ENCODE measurements around the gene PRADC1. TPM values are rescaled to one million over a fixed set of nuclear protein-coding genes. Genes with fewer than 3 reads are reported as not detected.

PRADC1 gene
- total RNA-seq, 1 donor from 2014 or later, result 10.2 TPM

DNA sequence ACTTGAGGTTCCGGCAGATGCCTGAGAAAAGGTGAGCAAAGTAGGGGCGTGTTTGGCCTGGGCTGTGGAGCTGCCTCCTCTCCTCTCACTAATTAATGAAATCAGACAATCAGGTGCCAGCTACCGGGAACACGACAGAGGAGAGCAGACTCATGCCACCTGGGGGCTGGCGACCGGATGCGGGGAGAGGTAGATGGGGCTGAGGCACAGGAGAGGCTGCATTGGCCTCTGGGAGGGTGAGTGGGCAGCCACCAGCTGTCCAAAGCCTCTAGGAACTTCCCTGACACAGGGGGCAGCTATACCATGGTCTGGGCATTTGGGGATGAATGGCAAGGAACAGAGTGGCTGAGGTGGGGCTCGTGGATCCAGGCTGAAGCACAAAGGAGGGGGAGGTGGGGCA is 26.2 kb upstream of the PRADC1 start:
- intact Hi-C loops (cut with micrococcal nuclease), result no loop called here

GRCh38 chr2:73258913-73259215 is 25.8 kb upstream of the PRADC1 start:
- intact Hi-C loops (cut with micrococcal nuclease), result no loop called here

- intact Hi-C loops (cut with micrococcal nuclease), result no loop called here
Observed at GRCh38 chr2:73258186-73258912, 25.3 kb upstream of the PRADC1 start.

DNA sequence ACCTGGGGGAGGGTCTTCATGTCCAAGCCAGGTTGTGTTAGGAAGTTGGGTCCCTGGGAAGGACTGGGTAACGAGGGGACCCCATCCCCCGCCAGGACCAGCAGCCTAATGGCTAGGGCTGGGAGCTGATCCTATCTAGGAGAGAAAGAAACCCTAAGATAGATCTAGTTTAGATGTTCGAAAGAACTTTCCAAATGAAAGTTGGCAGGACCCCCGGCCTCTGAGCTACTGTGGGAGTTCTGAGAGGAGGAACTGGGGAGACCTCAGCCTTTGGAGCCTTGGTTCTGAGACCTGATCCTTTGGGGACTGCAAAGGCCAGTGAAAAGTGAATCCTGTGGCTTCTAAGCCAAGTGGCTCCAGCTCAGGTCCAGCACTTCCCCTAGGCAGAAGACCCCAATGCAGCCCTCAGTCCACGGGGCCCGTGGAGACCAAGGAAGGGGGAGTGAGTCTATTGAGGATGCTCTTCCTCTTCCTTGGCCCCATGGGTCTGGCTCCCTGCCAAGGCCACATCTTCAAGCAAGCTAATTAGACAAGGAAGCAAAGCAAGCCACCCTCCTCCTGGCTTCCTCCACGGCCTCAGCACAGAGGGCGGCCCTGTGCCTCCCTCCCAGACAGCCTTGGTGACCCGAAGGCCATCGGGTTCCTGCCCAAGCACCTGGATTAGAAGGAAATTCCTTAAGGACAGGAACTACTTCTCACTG is 24.5 kb upstream of the PRADC1 start:
- intact Hi-C loops (cut with micrococcal nuclease), result no loop called here

- intact Hi-C loops (cut with micrococcal nuclease), result no loop called here
Observed at GRCh38 chr2:73257021-73257420, 24.0 kb upstream of the PRADC1 start.

- intact Hi-C loops (cut with micrococcal nuclease), result no loop called here
Observed at GRCh38 chr2:73256618-73256922, 23.5 kb upstream of the PRADC1 start.

DNA sequence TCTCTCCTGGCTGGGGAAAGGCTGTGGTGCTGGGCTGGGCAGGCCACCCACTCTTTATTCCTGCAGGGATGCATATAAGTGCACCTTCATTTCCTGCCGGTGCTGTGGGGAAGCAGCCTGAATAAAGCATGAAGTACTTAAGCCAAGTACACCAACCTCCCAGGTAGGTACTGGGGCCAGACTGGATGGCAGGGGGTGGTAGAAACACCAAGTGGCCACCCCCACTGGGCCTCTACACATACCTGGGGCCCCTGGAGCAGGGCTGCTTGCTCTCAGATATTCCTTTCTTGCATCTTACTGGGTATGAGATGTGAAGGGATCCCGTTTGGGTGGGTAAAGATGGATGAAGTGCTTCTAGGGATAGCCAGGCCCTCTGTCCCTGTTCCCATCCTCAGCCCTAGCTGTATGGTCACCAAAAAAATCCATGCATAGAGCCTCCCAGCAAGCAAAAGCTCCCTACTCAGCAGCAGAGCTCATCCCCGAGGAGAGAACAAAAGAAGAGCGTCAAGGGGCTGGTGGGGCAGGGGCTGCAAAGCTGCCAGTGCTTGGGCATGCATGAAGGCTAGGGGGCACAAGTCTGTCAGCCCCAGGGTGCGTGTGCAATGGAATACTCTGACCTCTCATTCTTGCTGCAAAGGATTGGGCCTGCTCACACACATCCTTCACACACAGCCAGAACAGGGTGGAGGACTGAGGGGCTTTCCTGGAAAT is 23.0 kb upstream of the PRADC1 start:
- intact Hi-C loops (cut with micrococcal nuclease), result no loop called here

GRCh38 chr2:73255007-73255644 is 22.1 kb upstream of the PRADC1 start:
- intact Hi-C loops (cut with micrococcal nuclease), result no loop called here

DNA sequence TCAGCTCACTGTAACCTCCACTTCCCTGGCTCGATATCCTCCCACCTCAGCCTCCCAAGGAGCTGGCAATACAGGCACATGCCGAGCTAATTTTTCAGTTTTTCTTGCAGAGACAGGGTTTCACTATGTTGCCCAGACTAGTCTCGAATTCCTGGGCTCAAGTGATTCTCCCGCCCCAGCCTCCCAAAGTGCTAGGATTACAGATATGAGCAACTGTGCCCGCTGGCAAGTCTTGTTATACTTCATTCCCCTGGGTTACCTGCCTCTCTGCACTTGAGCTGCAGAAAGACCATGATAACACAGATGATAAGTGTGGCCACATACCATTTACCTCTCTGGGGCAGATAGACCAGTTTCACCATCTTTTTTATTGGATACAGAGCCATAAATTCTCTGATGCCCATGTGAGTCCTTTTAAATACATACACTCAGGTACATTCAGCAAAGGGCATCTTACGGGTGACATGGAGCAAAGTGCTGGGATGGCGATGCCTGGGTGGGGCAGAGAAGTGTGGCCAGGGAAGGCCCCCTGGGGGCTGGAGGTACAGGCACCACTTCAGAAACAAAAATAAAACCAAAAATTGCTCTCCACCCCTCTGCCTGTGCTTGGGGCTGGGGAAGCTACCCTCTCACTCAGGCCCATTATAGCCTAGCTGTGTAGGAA is 21.4 kb upstream of the PRADC1 start:
- intact Hi-C loops (cut with micrococcal nuclease), result no loop called here

GRCh38 chr2:73253901-73254300 is 20.9 kb upstream of the PRADC1 start:
- intact Hi-C loops (cut with micrococcal nuclease), result no loop called here

- intact Hi-C loops (cut with micrococcal nuclease), result no loop called here
Observed at GRCh38 chr2:73253400-73253799, 20.4 kb upstream of the PRADC1 start.

DNA sequence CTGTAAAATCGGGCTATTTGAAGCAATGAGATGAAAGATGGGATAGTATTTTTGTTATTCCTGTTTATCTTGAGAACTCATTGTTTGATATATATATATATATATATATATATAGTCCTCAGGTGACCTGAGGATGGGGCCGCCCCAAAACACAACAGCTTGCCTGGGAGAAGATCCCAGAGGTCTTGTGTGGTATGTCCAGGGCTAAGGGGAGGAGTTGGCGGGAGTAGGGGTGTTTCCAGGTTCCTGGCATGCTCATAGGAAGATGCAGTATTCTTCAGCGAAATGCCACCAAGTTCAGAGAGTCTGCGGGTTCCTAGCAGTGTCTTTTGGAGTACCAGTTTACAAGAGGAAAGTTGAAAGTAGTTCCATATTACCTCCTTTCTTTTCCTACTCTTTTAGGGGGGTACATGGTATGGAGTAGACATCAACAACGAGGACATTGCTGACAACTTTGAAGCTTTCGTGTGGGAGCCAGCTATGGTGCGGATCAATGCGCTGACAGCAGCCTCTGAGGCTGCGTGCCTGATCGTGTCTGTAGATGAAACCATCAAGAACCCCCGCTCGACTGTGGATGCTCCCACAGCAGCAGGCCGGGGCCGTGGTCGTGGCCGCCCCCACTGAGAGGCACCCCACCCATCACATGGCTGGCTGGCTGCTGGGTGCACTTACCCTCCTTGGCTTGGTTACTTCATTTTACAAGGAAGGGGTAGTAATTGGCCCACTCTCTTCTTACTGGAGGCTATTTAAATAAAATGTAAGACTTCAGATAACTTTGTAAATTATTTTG is 19.4 kb upstream of the PRADC1 start:
- intact Hi-C loops (cut with micrococcal nuclease), result no loop called here

DNA sequence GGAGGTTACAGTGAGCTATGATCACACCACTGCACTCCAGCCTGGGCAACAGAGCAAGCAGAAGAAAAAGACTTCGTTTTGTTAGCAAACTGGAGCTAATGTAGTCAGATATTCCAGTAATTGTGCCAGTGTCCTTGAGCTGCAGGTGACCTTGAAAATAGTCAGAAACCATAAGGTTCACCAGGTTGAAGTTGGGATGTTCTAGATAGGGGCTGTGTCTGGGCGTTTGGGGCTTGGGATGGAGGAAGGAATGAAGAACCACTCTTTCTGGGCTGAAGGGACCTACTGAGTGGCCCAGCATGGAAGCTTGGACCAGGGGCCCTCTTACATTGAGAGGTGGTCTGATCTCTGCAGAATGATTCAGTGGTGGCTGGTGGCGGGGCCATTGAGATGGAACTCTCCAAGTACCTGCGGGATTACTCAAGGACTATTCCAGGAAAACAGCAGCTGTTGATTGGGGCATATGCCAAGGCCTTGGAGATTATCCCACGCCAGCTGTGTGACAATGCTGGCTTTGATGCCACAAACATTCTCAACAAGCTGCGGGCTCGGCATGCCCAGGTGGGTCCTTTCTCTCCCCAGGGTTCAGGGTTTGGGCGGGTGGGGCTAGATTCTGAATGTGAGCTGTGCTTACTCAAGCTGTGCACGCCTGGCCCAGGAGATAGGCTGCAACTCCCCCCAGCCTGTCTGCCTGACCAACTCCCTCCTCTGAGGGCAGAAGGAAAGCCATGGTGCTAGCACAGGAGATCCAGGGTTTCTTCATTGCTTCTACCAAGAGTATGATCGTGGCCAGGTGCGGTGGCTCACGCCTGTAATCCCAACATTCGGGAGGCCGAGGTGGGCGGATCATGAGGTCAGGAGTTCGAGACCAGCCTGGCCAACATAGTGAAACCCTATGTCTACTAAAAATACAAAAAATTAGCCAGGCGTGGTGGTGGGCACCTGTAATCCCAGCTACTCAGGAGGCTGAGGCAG is 18.1 kb upstream of the PRADC1 start:
- intact Hi-C loops (cut with micrococcal nuclease), result no loop called here

DNA sequence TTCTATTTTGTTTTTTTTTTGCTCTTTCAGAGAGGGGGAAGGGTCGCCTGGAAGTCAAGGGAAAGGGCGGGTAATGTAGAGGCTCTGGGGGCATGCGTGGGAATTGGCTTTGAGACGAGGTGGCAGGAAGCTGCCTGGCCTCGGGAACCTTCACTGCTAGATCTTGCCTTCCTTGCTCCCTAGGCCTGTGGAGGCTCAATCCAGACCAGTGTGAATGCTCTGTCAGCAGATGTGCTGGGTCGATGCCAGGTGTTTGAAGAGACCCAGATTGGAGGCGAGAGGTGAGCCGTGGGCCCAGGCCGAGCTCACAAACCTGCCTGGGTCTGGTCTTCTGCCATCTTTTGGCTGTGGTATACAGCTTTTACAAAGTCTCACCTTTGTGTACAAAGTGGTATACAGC is 16.6 kb upstream of the PRADC1 start:
- intact Hi-C loops (cut with micrococcal nuclease), result no loop called here

GRCh38 chr2:73246850-73247249 is 13.8 kb upstream of the PRADC1 start:
- intact Hi-C loops (cut with micrococcal nuclease), result no loop called here

- intact Hi-C loops (cut with micrococcal nuclease), result no loop called here
Observed at GRCh38 chr2:73244580-73244979, 11.5 kb upstream of the PRADC1 start.

- intact Hi-C loops (cut with micrococcal nuclease), result no loop called here
Observed at GRCh38 chr2:73243884-73244570, 11.0 kb upstream of the PRADC1 start.

DNA sequence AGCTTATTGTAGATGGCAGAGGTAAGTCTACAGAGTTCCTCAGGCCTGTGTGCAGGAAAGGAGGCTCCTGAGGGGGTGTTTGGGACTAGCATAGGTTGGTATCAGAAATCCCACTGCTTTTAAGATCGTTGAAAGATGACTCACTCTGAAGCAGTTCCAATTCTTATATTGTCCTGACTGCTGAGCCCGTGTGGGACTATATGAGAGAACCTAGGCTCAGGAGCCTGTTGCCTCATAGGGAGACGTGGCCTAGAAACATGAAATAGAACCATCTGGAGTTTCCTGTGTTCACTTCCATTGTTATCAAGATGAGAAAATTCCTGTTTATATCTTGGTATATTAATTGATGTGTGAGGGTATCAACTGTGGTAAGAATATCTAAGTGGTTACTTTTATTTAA is 6.7 kb upstream of the PRADC1 start:
- intact Hi-C loops (cut with micrococcal nuclease), result loop anchor here (10.0 kb wide), 2 partner anchors 1155 to 1595 kb away; partner anchors contain the start of gene HK2

- intact Hi-C loops (cut with micrococcal nuclease), result loop anchor here (10.0 kb wide), 2 partner anchors 1156 to 1596 kb away; partner anchors contain the start of gene HK2
Observed at GRCh38 chr2:73238976-73239375, 5.9 kb upstream of the PRADC1 start.
